GM19395 (cell line): ENCODE data around the gene MAP7D1.
"Not testable (repeated sequence)": the region's sequence is repeated elsewhere in the genome, so short reads cannot be mapped to it uniquely, and the experiment has no call there.

Experiments
- ATAC-seq: cut with Tn5 transposase; IDR thresholded peaks from one replicate; pipeline ENCODE4 v1.9.1; 2021; ENCODE audit warnings: mild to moderate bottlenecking, moderate library complexity; ENCODE audit not compliant: unreplicated experiment

The MAP7D1 gene

GRCh38 chr1:36198641-36199040 lies 42.7 kb downstream of the MAP7D1 start:
- no peak for ATAC-seq

DNA sequence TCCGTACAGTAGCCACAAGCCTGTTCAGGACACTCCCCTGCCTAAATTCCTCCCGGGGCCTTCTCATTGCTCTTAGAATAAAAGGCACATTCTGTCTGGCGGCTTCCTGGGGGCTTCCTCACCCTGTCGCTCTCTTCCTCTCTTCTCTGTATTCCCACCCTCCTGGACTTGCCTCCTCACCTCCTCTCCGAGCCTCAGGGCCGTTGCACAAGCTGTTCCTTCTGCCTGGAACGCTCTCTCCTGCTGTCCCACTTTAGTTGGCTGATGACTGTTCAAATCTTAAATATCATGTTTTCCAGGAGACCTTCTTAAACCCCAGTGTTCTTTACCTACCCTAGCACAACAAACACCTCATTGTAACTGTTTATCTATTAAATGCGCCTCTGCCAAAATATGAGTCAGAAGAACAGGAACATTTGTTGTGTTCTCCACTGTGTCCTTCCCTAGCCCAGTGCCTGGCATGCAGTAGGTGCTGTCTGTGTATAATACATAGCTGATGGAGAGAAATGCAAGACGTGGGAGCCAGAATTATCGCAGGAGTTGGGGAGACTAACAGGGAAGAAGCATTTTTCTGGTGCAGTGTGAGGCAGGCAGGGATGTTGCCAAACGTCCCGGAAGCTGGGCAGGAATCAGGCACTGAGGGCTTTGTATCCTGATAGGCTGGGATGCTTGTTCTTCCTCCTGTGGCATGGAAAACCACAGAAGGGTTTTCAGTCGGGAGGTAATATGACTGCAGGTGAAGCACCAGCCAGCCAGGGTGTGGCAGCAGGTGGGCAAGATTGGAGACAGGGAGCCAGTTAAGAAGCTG lies 44.2 kb downstream of the MAP7D1 start:
- ATAC-seq, result no peak

GRCh38 chr1:36203027-36203553 lies 47.1 kb downstream of the MAP7D1 start:
- no peak for ATAC-seq

GRCh38 chr1:36203554-36204346 lies 47.8 kb downstream of the MAP7D1 start:
- ATAC-seq, result no peak

GRCh38 chr1:36204347-36204909 lies 48.5 kb downstream of the MAP7D1 start:
- ATAC-seq, result no peak

GRCh38 chr1:36206323-36206858 lies 50.4 kb downstream of the MAP7D1 start:
- no peak for ATAC-seq

- no peak for ATAC-seq
Observed at GRCh38 chr1:36207339-36207738, 51.4 kb downstream of the MAP7D1 start.

- ATAC-seq, result no peak
Observed at GRCh38 chr1:36208978-36209703, 53.2 kb downstream of the MAP7D1 start.

- ATAC-seq, result no peak
Observed at GRCh38 chr1:36211307-36211706, 55.3 kb downstream of the MAP7D1 start.

GRCh38 chr1:36211841-36212240 lies 55.9 kb downstream of the MAP7D1 start:
- ATAC-seq, result no peak

- no peak for ATAC-seq
Observed at GRCh38 chr1:36212782-36213181, 56.8 kb downstream of the MAP7D1 start.

- no peak for ATAC-seq
Observed at GRCh38 chr1:36217670-36218069, 61.7 kb downstream of the MAP7D1 start.

- ATAC-seq, result not testable (repeated sequence)
Observed at GRCh38 chr1:36221901-36222300, 65.9 kb downstream of the MAP7D1 start.

DNA sequence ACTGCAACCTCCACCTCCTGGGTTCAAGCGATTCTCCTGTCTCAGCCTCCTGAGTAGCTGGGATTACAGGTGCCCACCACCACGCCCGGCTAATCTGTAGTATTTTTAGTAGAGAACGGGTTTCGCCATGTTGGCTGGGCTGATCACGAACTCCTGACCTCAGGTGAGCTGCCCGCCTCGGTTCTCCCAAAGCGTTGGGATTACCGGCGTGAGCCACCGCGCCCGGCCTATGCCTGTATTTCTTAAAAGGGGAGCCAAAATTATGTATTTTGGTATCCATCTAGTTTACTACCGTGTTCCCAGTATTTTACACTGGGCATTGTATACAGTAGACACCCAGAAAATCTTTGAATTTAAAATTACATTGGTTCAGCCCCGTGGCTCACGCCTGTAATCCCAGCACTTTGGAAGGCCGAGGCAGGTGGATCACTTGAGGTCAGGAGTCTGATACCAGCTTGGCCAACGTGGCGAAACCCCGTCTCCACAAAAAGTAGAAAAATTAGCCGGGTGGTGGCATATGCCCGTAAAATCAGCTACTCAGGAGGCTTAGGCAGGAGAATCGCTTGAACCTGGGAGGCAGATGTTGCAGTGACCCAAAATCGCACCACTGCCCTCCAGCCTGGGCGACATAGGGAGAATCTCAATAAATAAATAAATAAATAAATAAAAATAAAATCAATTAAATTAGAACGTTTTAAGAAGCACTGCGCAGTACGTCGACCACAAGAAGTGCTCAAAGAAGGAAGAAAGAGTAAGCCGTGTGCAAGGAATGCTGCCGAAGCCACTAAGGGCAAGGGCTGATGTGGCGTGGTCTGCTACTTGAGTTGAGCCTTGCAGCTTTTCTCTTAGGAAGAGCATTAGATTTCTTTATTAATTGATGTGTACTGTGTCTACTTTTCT lies 66.8 kb downstream of the MAP7D1 start:
- no peak for ATAC-seq

DNA sequence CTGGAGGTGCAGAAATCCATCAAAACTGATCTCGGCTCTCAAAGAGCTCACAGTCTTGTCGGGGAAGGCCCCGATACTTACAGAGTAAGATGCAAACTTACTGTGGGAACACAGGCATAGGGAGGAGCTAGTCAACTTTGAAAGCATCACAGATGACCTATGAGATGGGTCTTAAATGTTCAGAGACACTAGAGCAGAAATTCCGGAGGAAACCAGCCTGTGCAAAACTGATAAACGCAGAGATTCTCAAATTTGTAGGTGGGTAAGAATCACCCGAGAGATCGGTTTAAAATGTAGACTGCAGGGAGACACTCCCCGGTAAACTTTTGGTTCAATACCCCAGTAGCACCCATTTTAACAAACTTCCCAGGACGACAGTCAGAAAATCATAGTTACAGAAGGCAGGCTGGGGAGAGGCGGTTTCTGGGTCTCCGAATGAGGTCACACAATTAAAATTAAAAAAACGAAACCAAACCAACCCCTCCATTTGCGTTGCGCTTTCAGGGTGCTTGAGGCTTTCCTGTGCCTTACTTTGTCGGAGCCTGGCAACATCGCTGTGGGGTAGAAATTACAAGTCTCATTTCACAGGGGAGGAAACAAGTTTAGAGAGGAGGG lies 67.5 kb downstream of the MAP7D1 start:
- ATAC-seq, result peak; percentile 24

GRCh38 chr1:36223996-36224536 lies 68.1 kb downstream of the MAP7D1 start, which contains the start of gene THRAP3:
Gene THRAP3 (plus strand): TSS chr1:36224443. CDS start chr1:36282564, 58,121 bp downstream.
- ATAC-seq, result peak; percentile 91

DNA sequence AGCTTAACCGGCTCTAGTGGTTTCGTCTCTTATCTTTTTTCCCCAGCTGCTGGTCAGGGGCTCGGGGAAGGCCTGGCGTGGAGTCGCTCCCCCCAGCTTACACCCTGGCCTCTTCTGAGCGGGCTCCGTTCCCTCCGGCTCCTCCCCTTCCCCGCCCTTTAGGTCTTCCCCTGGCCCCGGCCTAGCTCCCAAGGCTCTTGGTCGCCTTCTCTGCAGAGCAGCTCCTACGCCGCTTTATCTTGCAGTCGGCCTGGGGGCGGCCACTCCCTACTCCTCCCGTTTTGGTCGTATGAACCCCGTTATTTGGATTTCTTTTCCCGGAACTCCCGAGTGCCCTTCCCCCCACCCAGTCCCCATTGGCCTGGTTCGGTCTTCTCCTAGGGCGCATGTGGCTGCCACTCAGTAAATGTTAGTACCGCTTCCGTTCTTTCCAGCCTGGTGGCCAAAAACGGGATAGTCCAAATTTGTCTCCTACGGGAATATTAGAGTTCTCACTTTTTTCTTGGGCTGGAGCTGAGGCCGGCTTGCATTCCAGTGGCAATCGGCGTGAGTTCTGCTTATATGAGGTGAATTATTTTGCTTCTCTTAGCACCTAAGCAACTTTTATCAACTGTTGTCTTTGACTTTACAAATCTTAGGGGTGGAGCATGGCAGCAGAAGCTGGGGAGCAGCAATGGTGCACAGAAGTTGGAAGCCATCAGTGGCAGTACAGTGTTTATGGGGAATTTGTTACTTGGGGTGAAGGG lies 68.8 kb downstream of the MAP7D1 start:
- peak; percentile 66 for ATAC-seq

GRCh38 chr1:36225283-36225899 lies 69.4 kb downstream of the MAP7D1 start:
- no peak for ATAC-seq
